ENCODE measurements around the gene CBLIF.
"Not testable (repeated sequence)": the region's sequence is repeated elsewhere in the genome, so short reads cannot be mapped to it uniquely, and the experiment has no call there.

CBLIF gene

GRCh38 chr11:59791639-59792038 is 53.7 kb downstream of the CBLIF start:
- DNase-seq = no peak

- no peak for DNase-seq
These were observed 57.5 kb downstream of the CBLIF start for GRCh38 chr11:59787816-59788215.

GRCh38 chr11:59787255-59787588 is 58.1 kb downstream of the CBLIF start:
- DNase-seq = no peak

GRCh38 chr11:59785818-59786217 is 59.5 kb downstream of the CBLIF start:
- no peak for DNase-seq

- DNase-seq = not testable (repeated sequence)
These were observed 60.9 kb downstream of the CBLIF start for GRCh38 chr11:59784441-59784840.

GRCh38 chr11:59783632-59784090 is 61.6 kb downstream of the CBLIF start:
- no peak for DNase-seq

- DNase-seq = no peak
These were observed 63.2 kb downstream of the CBLIF start for GRCh38 chr11:59782080-59782479.

GRCh38 chr11:59779487-59779886 is 65.8 kb downstream of the CBLIF start:
- DNase-seq = no peak
